Activated CD4-positive, alpha-beta T cell treated with anti-CD3 and anti-CD28 coated beads, Interleukin-2, amount 10 ng/mL, durations not matched to agents 24 days and 14 days (primary cell): ENCODE results near the gene ABCC8. TPM values are rescaled to one million over a fixed set of nuclear protein-coding genes. Genes with fewer than 3 reads are reported as not detected.

ENCODE experiments used
- DNase-seq: peaks from one replicate; pipeline ENCODE4 v3.0.0; 2022
- H3K27ac Mint-ChIP-seq: one replicate; pipeline ENCODE4 v1.8.0; 2022; ENCODE audit warnings: mild to moderate bottlenecking, mixed read lengths
- H3K27me3 Mint-ChIP-seq: one replicate; pipeline ENCODE4 v1.8.0; 2022; ENCODE audit warnings: mixed read lengths
- H3K36me3 Mint-ChIP-seq: one replicate; pipeline ENCODE4 v1.8.0; 2022; ENCODE audit warnings: low read depth, mild to moderate bottlenecking, mixed read lengths
- H3K4me1 Mint-ChIP-seq: one replicate; pipeline ENCODE4 v1.8.0; 2021; ENCODE audit warnings: mixed read lengths
- H3K4me3 Mint-ChIP-seq: one replicate; pipeline ENCODE4 v1.8.0; 2022; ENCODE audit warnings: mild to moderate bottlenecking, moderate library complexity, mixed read lengths
- H3K9me3 Mint-ChIP-seq: one replicate; pipeline ENCODE4 v1.8.0; 2021; ENCODE audit warnings: mixed read lengths
- intact Hi-C: fragments of 100-400 bp; cut with micrococcal nuclease; formaldehyde crosslinking; loops from one replicate; pipeline ENCODE4 v1.15.1; 2023
- total RNA-seq: library from RNA; stranded (reverse); gene quantifications from 2 replicates; pipeline ENCODE4 v1.2.3, GENCODE V29; 2022

Gene ABCC8
- total RNA-seq, 1 donor from 2014 or later = not detected

- H3K4me3 Mint-ChIP-seq = no peak overlapping the region
- H3K9me3 Mint-ChIP-seq = no peaks in the 10 kb centered on the region
- DNase-seq = no peak
- peaks cover 9% of the 10 kb centered on the region for H3K27me3 Mint-ChIP-seq
- no peaks in the 10 kb centered on the region for H3K36me3 Mint-ChIP-seq
- no peaks in the 10 kb centered on the region for H3K4me1 Mint-ChIP-seq
- H3K27ac Mint-ChIP-seq = no peak overlapping the region
- intact Hi-C loops = no loop called here
Measured at GRCh38 chr11:17496406-17496805, 19.8 kb upstream of the ABCC8 start.

GRCh38 chr11:17494019-17494418 is 17.4 kb upstream of the ABCC8 start:
- Mint-ChIP-seq H3K9me3 (no peaks in the 10 kb centered on the region), H3K4me3 (no peak overlapping the region), H3K4me1 (no peaks in the 10 kb centered on the region), H3K27me3 (peaks cover 9% of the 10 kb centered on the region), H3K27ac (no peak overlapping the region), H3K36me3 (no peaks in the 10 kb centered on the region)
- DNase-seq = no peak
- intact Hi-C loops = no loop called here

GRCh38 chr11:17490938-17491337 is 14.3 kb upstream of the ABCC8 start:
- Mint-ChIP-seq H3K9me3 (no peaks in the 10 kb centered on the region), H3K27me3 (peaks cover 17% of the 10 kb centered on the region), H3K36me3 (no peaks in the 10 kb centered on the region), H3K4me1 (no peaks in the 10 kb centered on the region), H3K27ac (no peak overlapping the region), H3K4me3 (no peak overlapping the region)
- intact Hi-C loops = no loop called here
- DNase-seq = no peak

- H3K27me3 Mint-ChIP-seq = peaks cover 19% of the 10 kb centered on the region
- intact Hi-C loops = no loop called here
- H3K27ac Mint-ChIP-seq = no peak overlapping the region
- no peak for DNase-seq
- H3K9me3 Mint-ChIP-seq = no peaks in the 10 kb centered on the region
- H3K4me1 Mint-ChIP-seq = no peaks in the 10 kb centered on the region
- H3K36me3 Mint-ChIP-seq = no peaks in the 10 kb centered on the region
- H3K4me3 Mint-ChIP-seq = no peak overlapping the region
Measured at GRCh38 chr11:17490232-17490631, 13.6 kb upstream of the ABCC8 start.

GRCh38 chr11:17489751-17490150 is 13.1 kb upstream of the ABCC8 start:
- no peaks in the 10 kb centered on the region for H3K9me3 Mint-ChIP-seq
- DNase-seq = no peak
- H3K27me3 Mint-ChIP-seq = peaks cover 19% of the 10 kb centered on the region

GRCh38 chr11:17488563-17488962 is 11.9 kb upstream of the ABCC8 start:
- Mint-ChIP-seq H3K9me3 (peaks cover 6% of the 10 kb centered on the region), H3K27ac (no peak overlapping the region), H3K4me3 (no peak overlapping the region), H3K36me3 (no peaks in the 10 kb centered on the region), H3K27me3 (peaks cover 25% of the 10 kb centered on the region), H3K4me1 (no peaks in the 10 kb centered on the region)
- intact Hi-C loops = no loop called here
- DNase-seq = no peak

More at GRCh38 chr11:17489751-17490150, 13.1 kb upstream of the ABCC8 start:
- no peak overlapping the region for H3K27ac Mint-ChIP-seq
- no peaks in the 10 kb centered on the region for H3K36me3 Mint-ChIP-seq
- H3K4me1 Mint-ChIP-seq = no peaks in the 10 kb centered on the region
- intact Hi-C loops = no loop called here
- H3K4me3 Mint-ChIP-seq = no peak overlapping the region

GRCh38 chr11:17486646-17487045 is 10.0 kb upstream of the ABCC8 start:
- intact Hi-C loops = no loop called here
- Mint-ChIP-seq H3K27ac (no peak overlapping the region), H3K4me3 (no peak overlapping the region), H3K4me1 (no peaks in the 10 kb centered on the region), H3K9me3 (peaks cover 9% of the 10 kb centered on the region), H3K27me3 (peaks cover 24% of the 10 kb centered on the region), H3K36me3 (no peaks in the 10 kb centered on the region)
- DNase-seq = no peak

- Mint-ChIP-seq H3K27me3 (peaks cover 45% of the 10 kb centered on the region), H3K4me3 (no peak overlapping the region), H3K36me3 (no peaks in the 10 kb centered on the region), H3K4me1 (no peaks in the 10 kb centered on the region), H3K27ac (no peak overlapping the region), H3K9me3 (peaks cover 9% of the 10 kb centered on the region)
- intact Hi-C loops = no loop called here
- DNase-seq = no peak
Measured at GRCh38 chr11:17483505-17483904, 6.9 kb upstream of the ABCC8 start.

- DNase-seq = no peak
- Mint-ChIP-seq H3K27ac (no peak overlapping the region), H3K4me3 (no peak overlapping the region), H3K4me1 (no peaks in the 10 kb centered on the region), H3K27me3 (peaks cover 53% of the 10 kb centered on the region), H3K9me3 (peaks cover 9% of the 10 kb centered on the region), H3K36me3 (no peaks in the 10 kb centered on the region)
- intact Hi-C loops = no loop called here
Measured at GRCh38 chr11:17481905-17482304, 5.3 kb upstream of the ABCC8 start.

- Mint-ChIP-seq H3K27ac (no peak overlapping the region), H3K9me3 (peaks cover 9% of the 10 kb centered on the region), H3K36me3 (no peaks in the 10 kb centered on the region), H3K4me3 (no peak overlapping the region), H3K4me1 (no peaks in the 10 kb centered on the region), H3K27me3 (peaks cover 67% of the 10 kb centered on the region)
- intact Hi-C loops = no loop called here
- DNase-seq = no peak
Measured at GRCh38 chr11:17479284-17480214, 2.9 kb upstream of the ABCC8 start.

GRCh38 chr11:17478070-17478469 is 1.4 kb upstream of the ABCC8 start:
- Mint-ChIP-seq H3K4me1 (no peaks in the 10 kb centered on the region), H3K27ac (no peak overlapping the region), H3K9me3 (no peaks in the 10 kb centered on the region), H3K4me3 (no peak overlapping the region), H3K27me3 (peaks cover 75% of the 10 kb centered on the region), H3K36me3 (no peaks in the 10 kb centered on the region)
- DNase-seq = no peak
- intact Hi-C loops = no loop called here

GRCh38 chr11:17477361-17477760 is 716 bp upstream of the ABCC8 start:
- DNase-seq = no peak
- Mint-ChIP-seq H3K27me3 (peaks cover 82% of the 10 kb centered on the region), H3K27ac (no peak overlapping the region), H3K36me3 (no peaks in the 10 kb centered on the region), H3K4me3 (no peak overlapping the region), H3K9me3 (no peaks in the 10 kb centered on the region), H3K4me1 (no peaks in the 10 kb centered on the region)
- intact Hi-C loops = no loop called here

GRCh38 chr11:17477084-17477333 is 364 bp upstream of the ABCC8 start:
- Mint-ChIP-seq H3K27me3 (peaks cover 84% of the 10 kb centered on the region), H3K27ac (no peak overlapping the region)
- DNase-seq = no peak

GRCh38 chr11:17475666-17476316 is 854 bp downstream of the ABCC8 start:
- Mint-ChIP-seq H3K4me3 (no peak overlapping the region), H3K4me1 (no peaks in the 10 kb centered on the region), H3K27ac (no peak overlapping the region), H3K36me3 (no peaks in the 10 kb centered on the region), H3K27me3 (peaks cover 89% of the 10 kb centered on the region), H3K9me3 (no peaks in the 10 kb centered on the region)
- intact Hi-C loops = no loop called here
- DNase-seq = no peak

More at GRCh38 chr11:17477084-17477333, 364 bp upstream of the ABCC8 start:
- Mint-ChIP-seq H3K4me3 (no peak overlapping the region), H3K36me3 (no peaks in the 10 kb centered on the region), H3K9me3 (no peaks in the 10 kb centered on the region), H3K4me1 (no peaks in the 10 kb centered on the region)
- intact Hi-C loops = no loop called here
